ENCODE data around the gene NPC1.

Gene NPC1

DNA sequence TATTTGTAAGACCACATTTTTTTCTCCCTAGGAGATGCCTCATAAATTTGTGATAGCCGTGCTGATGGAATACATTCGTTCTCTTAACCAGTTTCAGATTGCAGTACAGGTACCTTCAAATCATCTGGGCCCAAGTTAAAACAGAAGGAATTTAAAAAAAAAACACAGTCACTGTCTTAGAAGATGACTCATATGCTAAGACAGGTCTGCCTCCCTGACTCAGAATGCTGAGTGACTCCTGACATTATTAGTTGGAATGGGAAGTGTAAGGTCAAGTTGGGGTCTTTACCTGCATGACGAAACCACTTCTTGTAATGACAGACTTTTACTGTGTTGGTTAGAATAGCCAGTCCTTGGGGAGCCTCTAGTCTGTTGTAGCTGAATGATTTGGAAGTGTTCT is 56.7 kb downstream of the NPC1 start:
- H3K27ac ChIP-seq: peak overlapping the region; percentile 63
- TF ChIP-seq Cebpa-rat (IDR thresholded peaks at IDR 0.05): no peak
- peak overlapping the region; percentile 11; the same call in 1 of the 2 replicates for H3K9ac ChIP-seq
- H3K36me3 ChIP-seq: peaks cover 100% of the 10 kb centered on the region
- H3K4me3 ChIP-seq: peak overlapping the region; percentile 12; the same call in 1 of the 2 replicates
- H4K20me1 ChIP-seq: no peaks in the 10 kb centered on the region
- no peaks in the 10 kb centered on the region for H3K27me3 ChIP-seq
- H3K4me1 ChIP-seq: peaks cover 36% of the 10 kb centered on the region
- H3K4me2 ChIP-seq: peak overlapping the region; percentile 77
- H3K9me3 ChIP-seq: peaks cover 8% of the 10 kb centered on the region; the same call in 1 of the 2 replicates

DNA sequence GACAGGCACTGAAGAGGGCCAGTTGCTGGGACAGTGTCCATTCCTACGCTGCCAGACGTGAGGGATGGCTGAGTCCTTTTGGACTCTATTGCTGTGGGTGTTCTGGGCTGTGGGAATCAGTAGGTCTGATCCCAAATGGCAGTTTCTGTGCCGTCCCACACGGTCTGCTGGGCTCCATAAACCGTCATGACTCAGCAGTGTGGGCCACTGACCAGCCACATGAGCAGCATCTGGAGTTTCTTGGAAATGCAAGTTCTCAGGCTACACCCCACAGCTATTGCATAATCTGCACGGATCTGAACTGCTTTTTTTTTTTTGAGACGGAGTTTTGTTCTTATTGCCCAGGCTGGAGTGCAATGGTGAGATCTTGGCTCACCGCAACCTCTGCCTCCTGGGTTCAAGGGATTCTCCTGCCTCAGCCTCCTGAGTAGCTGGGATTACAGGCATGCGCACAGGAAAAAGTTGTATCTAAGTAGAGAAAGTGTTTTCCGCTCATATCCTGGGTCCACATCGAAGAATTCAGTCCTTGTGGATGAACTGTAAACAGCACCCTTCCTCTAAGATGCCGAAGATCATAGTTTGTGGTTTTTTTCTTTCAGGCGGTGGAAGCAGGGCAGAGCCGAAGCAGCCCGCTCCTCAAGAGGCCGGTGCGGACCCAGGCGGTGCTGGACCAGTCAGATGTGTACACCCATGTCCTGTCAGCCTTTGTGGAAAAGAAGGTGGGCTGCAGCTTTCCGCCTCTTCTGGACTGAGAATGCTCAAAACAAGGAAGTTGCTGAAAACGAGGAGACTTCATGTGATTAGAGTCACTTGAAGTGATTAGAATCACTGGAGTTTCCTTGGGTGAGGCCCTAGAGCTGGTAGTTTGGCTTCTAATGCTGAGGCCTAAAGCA is 57.5 kb downstream of the NPC1 start:
- Histone ChIP-seq H3K27me3 (no peaks in the 10 kb centered on the region), H3K36me3 (peaks cover 99% of the 10 kb centered on the region), H3K9me3 (peaks cover 8% of the 10 kb centered on the region; the same call in 1 of the 2 replicates), H3K4me3 (no peak overlapping the region), H3K4me1 (peaks cover 44% of the 10 kb centered on the region), H3K9ac (peak overlapping the region; percentile 11; the same call in 1 of the 2 replicates), H3K27ac (peak overlapping the region; percentile 63), H3K4me2 (peak overlapping the region; percentile 77), H4K20me1 (no peaks in the 10 kb centered on the region)
- peak; percentile 30; the same call in 1 of the 2 replicates for TF ChIP-seq Cebpa-rat (IDR thresholded peaks at IDR 0.05)

DNA sequence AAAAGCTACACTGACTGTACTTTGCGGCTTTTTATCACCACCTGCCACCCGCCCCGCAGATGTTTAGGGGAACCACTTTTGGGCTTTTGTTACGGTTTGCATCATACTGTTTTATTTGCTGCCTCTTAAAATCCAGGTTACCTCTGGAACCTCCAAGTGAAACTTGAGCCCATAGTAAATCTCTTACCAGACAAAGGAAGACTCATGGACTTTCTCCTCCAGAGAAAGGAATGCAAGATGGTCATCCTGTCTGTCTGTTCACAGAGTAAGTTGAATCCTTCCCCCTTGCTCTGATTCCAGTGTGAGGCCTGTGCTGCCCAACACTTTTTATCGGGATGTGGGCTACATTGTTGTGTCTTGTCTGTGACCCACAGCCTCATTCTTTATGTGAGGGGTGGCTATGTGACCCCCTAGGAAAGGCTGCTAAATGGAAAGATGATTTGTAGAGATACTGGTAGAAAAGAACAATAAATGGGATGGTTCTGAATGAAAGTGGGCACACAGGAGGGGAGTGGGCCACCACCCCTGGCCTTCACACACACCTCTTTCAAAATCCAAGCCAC is 59.7 kb downstream of the NPC1 start:
- H3K36me3 ChIP-seq: peaks cover 96% of the 10 kb centered on the region
- no peak for TF ChIP-seq Cebpa-rat (IDR thresholded peaks at IDR 0.05)

DNA sequence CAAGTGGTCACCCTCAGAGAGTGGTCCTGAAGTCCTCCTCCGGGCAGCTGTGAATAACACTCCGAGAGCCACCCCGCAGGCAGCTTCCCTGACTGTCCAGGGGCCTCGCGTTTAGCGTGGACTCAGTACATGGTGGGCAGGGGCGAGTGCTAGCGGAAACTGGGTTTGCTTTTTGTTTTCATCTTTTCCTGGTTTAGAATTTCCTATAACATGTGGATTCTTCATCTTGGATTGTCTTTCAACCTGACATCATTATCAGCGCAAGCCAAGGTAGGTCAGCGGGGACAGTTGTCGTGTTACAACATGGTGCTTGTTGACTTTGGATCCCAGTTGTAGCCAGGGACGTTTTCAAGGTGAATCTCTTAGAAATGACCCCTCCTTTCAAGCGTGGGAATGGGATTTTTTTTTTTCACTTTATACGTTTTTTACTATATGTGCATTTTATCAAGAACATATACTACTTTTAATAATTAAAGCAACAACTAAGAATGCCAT is 62.0 kb downstream of the NPC1 start:
- Histone ChIP-seq H3K9me3 (no peaks in the 10 kb centered on the region), H3K27me3 (no peaks in the 10 kb centered on the region), H3K9ac (0 out of 2 replicates have a peak overlapping the region, but pooled peaks have one; percentile 42), H3K4me1 (peaks cover 61% of the 10 kb centered on the region), H3K4me2 (peak overlapping the region; percentile 73), H3K36me3 (peaks cover 96% of the 10 kb centered on the region), H3K4me3 (no peak overlapping the region), H4K20me1 (no peaks in the 10 kb centered on the region), H3K27ac (peak overlapping the region; percentile 70; the same call in 1 of the 2 replicates)
- TF ChIP-seq Cebpa-rat (IDR thresholded peaks at IDR 0.05): no peak

More for the DNA sequence above, 59.7 kb downstream of the NPC1 start:
- H4K20me1 ChIP-seq: no peaks in the 10 kb centered on the region
- peaks cover 3% of the 10 kb centered on the region; the same call in 1 of the 2 replicates for H3K9me3 ChIP-seq
- no peak overlapping the region for H3K4me2 ChIP-seq
- no peak overlapping the region for H3K4me3 ChIP-seq
- H3K27ac ChIP-seq: no peak overlapping the region
- H3K27me3 ChIP-seq: no peaks in the 10 kb centered on the region
- H3K4me1 ChIP-seq: peaks cover 66% of the 10 kb centered on the region
- no peak overlapping the region for H3K9ac ChIP-seq

DNA sequence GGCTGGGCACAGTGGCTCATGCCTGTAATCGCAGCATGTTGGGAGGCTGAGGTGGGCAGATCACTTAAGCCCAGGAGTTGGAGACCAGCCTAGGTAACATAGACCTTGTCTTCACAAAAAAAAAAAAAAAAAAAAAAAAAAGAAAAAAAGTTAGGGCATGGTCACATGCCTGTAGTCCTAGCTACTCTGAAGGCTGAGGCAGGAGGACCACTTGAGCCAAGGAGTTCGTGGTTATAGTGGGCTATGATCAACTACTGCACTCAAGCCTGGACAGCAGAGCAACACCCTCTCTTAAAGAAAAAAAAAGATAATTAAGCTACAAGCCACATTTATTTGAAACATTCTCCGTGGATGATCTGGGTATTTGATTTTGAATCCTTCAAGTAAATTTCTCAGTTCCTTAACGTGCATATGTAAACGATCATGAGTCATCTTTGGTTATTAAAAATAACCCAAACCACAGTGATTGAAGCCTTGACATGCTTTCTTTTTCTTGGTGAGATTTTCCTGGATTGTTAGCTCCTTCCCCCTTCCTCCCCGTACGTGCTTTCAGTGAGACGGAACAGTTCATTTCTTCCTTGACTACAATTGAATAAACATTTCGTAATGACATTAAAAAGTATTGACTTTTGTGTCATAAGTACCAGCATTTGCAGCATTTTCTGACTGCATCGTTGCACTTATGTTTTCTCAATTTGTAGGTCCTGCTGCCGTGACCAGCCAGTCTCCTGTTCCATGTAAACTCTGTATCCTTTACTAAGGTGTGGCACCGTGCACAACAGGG is 62.7 kb downstream of the NPC1 start:
- Histone ChIP-seq H3K9ac (peak overlapping the region; percentile 42), H3K4me1 (peaks cover 54% of the 10 kb centered on the region), H3K36me3 (peaks cover 96% of the 10 kb centered on the region), H3K4me2 (peak overlapping the region; percentile 73), H4K20me1 (no peaks in the 10 kb centered on the region), H3K4me3 (no peak overlapping the region; the same call in 1 of the 2 replicates), H3K9me3 (no peaks in the 10 kb centered on the region), H3K27ac (peak overlapping the region; percentile 70), H3K27me3 (no peaks in the 10 kb centered on the region)
- TF ChIP-seq Cebpa-rat (IDR thresholded peaks at IDR 0.05): no peak

DNA sequence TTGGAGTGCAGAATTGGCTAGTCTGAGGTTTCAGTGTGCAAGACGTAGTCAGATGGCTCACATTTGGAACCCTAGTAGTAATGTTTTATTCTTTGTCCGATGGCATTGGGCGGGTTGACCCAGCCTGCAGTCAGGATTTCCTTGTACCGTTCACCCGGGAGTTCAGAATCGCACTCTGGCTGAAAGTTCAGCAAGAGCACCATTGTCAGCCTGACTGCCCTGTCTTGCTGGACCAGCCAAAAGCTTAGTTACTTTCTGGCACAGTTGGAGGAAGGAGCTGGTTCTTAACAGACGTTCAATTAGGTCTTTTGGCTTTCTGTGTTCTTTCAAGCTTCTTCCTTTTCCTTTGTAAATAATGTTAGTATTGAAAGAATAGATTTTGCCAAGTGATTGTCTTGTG is 64.4 kb downstream of the NPC1 start:
- Histone ChIP-seq H3K4me2 (no peak overlapping the region), H3K27ac (peak overlapping the region; percentile 70; the same call in 1 of the 2 replicates), H3K9me3 (no peaks in the 10 kb centered on the region), H3K4me1 (peaks cover 49% of the 10 kb centered on the region), H3K4me3 (no peak overlapping the region), H3K9ac (no peak overlapping the region; the same call in 1 of the 2 replicates), H3K36me3 (peaks cover 95% of the 10 kb centered on the region), H4K20me1 (no peaks in the 10 kb centered on the region), H3K27me3 (no peaks in the 10 kb centered on the region)
- TF ChIP-seq Cebpa-rat (IDR thresholded peaks at IDR 0.05): no peak

DNA sequence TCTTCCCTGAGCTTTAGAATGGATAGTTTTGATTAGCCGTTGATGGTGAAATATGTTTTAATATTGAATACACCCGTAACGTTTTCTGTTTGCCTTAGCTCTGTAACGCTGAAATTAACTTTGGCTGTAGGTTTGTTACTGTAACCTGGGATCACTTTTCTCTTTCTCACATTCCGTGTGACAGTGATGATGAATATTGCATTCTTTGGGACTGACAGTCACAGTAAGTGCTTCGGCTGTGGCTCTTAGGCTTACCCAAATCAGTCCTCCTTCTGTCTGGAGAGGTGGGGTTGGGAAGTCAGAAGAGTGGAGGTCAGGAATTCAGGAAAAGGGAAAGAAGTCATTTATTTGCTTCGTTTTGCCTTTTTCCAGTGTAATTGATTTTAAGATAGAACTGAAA is 65.0 kb downstream of the NPC1 start:
- Histone ChIP-seq H3K36me3 (peaks cover 95% of the 10 kb centered on the region), H3K4me1 (peaks cover 49% of the 10 kb centered on the region), H3K27me3 (no peaks in the 10 kb centered on the region), H3K27ac (no peak overlapping the region), H4K20me1 (no peaks in the 10 kb centered on the region), H3K4me2 (peak overlapping the region; percentile 36; the same call in 1 of the 2 replicates), H3K9ac (no peak overlapping the region), H3K9me3 (no peaks in the 10 kb centered on the region), H3K4me3 (no peak overlapping the region)
- no peak for TF ChIP-seq Cebpa-rat (IDR thresholded peaks at IDR 0.05)

DNA sequence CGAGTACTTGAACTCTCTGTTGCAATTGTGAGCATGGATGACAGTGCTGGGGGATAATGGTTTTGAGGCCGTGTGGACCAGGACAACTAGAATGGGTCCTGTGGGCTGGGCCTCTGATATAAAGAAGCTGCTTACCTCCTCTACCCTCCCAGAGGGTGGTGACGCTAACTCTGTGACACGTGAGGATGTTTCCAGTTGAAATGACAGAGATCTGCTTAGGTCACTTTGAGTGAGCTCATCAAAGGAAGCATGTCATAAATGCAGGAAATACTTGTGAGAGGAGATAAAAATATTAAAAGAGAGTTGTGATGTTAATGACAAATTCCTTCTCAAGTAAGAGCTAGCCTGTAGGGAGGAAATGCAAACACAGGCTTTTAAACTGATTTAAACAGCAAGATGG is 66.6 kb downstream of the NPC1 start:
- H3K36me3 ChIP-seq: peaks cover 88% of the 10 kb centered on the region
- H3K27ac ChIP-seq: no peak overlapping the region
- no peak for TF ChIP-seq Cebpa-rat (IDR thresholded peaks at IDR 0.05)
- H3K9me3 ChIP-seq: no peaks in the 10 kb centered on the region
- H3K4me3 ChIP-seq: no peak overlapping the region
- H3K4me1 ChIP-seq: peaks cover 49% of the 10 kb centered on the region
- no peaks in the 10 kb centered on the region for H4K20me1 ChIP-seq
- H3K9ac ChIP-seq: no peak overlapping the region
- H3K4me2 ChIP-seq: no peak overlapping the region
- no peaks in the 10 kb centered on the region for H3K27me3 ChIP-seq

DNA sequence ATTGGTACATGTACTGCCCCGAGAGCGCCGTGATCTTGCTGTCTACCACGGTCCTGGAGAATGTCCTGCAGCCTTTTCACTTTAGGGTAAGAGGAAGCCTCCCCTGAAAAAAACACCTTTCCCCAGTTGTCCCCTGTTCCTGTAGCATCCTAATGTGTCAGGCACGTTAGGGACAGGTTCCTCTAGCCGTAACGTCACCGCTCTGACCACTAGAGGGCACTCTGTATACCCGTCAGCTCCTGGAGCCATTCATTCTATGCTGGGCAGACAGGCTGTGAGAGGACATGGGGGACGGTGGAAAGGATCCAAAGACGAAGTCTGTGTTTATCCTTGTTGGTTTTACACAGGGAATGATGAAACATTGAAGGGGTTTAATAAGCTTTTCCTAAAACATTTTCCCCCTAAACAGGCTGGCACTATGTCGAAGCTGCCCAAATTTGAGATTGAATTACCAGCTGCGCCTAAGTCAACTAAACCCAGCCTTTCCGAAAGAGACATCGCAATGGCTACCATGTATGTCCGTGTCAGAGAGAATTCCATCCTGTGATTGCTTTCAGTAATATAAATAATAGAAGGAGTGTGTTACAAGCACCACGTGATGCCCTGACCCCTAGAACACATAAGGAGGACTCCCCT is 70.3 kb downstream of the NPC1 start:
- no peak overlapping the region for H3K4me2 ChIP-seq
- no peak overlapping the region for H3K9ac ChIP-seq
- no peaks in the 10 kb centered on the region for H3K9me3 ChIP-seq
- TF ChIP-seq Cebpa-rat (IDR thresholded peaks at IDR 0.05): no peak
- H3K27me3 ChIP-seq: no peaks in the 10 kb centered on the region
- no peak overlapping the region for H3K27ac ChIP-seq
- H3K4me3 ChIP-seq: no peak overlapping the region
- peaks cover 86% of the 10 kb centered on the region for H3K36me3 ChIP-seq
- H3K4me1 ChIP-seq: peaks cover 12% of the 10 kb centered on the region
- H4K20me1 ChIP-seq: no peaks in the 10 kb centered on the region
